Activated CD8-positive, alpha-beta T cell treated with anti-CD3 and anti-CD28 coated beads for 36 hours (primary cell): ENCODE data around the gene LGALSL. TPM values are rescaled to one million over a fixed set of nuclear protein-coding genes. Genes with fewer than 3 reads are reported as not detected.

Source experiments
- ATAC-seq: fragments of 200-7000 bp; cut with Tn5 transposase; one replicate; pipeline ENCODE4 v1.10.0; 2021; ENCODE audit warnings: mild to moderate bottlenecking, moderate library complexity
- CTCF ChIA-PET: fragments of 350-600 bp; sonication (Branson Sonifier 250); formaldehyde crosslinking; loops from one replicate; lab custom pipeline; 2021; ENCODE audit warnings: antibody characterized with exemption; lab: Charles Lee
- POLR2A ChIA-PET: fragments of 350-600 bp; sonication (Branson Sonifier 250); formaldehyde crosslinking; loops from one replicate; lab custom pipeline; 2021; ENCODE audit warnings: antibody characterized with exemption; lab: Charles Lee
- DNase-seq: peaks from one replicate; pipeline ENCODE4 v3.0.0-alpha.2; 2020
- H3K27ac Mint-ChIP-seq: one replicate; pipeline ENCODE4 v1.8.0; 2021; ENCODE audit warnings: mild to moderate bottlenecking, mixed read lengths
- H3K27me3 Mint-ChIP-seq: one replicate; pipeline ENCODE4 v1.8.0; 2021; ENCODE audit warnings: mixed read lengths
- H3K36me3 Mint-ChIP-seq: one replicate; pipeline ENCODE4 v1.8.0; 2021; ENCODE audit warnings: low read depth, mixed read lengths
- H3K4me1 Mint-ChIP-seq: one replicate; pipeline ENCODE4 v1.8.0; 2021; ENCODE audit warnings: low read depth, mixed read lengths
- H3K4me3 Mint-ChIP-seq: one replicate; pipeline ENCODE4 v1.8.0; 2021; ENCODE audit warnings: mild to moderate bottlenecking, moderate library complexity, mixed read lengths
- H3K9me3 Mint-ChIP-seq: one replicate; pipeline ENCODE4 v1.8.0; 2021; ENCODE audit warnings: mixed read lengths
- intact Hi-C: fragments of 100-400 bp; cut with micrococcal nuclease; formaldehyde crosslinking; loops from one replicate; pipeline ENCODE4 v1.10.0; 2022
- total RNA-seq, 2 experiments: library from RNA; stranded (reverse); gene quantifications; one replicate each; pipeline ENCODE4 v1.2.3, GENCODE V29; 2021
- TF ChIP-seq, protein P1 (sequence below): fragments of 200-600 bp; IDR thresholded peaks from one replicate; pipeline ENCODE4 v1.8.0; 2022; ENCODE audit warnings: antibody characterized with exemption, mild to moderate bottlenecking

The LGALSL gene
- total RNA-seq, 2 experiments from 2014 or later: 3.8 to 3.9 TPM

DNA sequence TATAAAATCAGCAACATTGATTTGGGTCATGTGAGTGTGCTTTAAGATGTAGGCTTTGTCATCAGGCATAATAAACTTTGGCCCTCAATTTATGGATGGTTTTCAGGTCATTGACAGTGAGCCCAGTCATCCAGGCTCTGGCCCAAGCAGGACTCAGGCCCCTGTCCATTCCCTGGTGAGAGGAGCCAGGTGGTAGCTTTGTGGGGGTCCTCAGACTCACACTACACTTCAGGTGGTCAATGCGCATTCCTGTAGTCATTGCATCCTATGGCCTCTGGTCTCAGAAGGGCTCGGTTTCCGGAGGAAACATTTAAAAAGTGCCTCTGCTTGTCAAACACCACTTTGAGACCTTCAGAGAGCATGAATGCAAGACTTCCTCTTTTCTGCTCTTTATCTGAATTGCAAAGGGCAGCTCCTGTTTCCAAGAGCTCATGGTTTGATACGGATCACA, 20.2 kb downstream of the LGALSL start:
- TF ChIP-seq, protein P1, sequence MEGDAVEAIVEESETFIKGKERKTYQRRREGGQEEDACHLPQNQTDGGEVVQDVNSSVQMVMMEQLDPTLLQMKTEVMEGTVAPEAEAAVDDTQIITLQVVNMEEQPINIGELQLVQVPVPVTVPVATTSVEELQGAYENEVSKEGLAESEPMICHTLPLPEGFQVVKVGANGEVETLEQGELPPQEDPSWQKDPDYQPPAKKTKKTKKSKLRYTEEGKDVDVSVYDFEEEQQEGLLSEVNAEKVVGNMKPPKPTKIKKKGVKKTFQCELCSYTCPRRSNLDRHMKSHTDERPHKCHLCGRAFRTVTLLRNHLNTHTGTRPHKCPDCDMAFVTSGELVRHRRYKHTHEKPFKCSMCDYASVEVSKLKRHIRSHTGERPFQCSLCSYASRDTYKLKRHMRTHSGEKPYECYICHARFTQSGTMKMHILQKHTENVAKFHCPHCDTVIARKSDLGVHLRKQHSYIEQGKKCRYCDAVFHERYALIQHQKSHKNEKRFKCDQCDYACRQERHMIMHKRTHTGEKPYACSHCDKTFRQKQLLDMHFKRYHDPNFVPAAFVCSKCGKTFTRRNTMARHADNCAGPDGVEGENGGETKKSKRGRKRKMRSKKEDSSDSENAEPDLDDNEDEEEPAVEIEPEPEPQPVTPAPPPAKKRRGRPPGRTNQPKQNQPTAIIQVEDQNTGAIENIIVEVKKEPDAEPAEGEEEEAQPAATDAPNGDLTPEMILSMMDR: no peak
- Mint-ChIP-seq H3K9me3 (no peaks in the 10 kb centered on the region), H3K4me1 (peaks cover 11% of the 10 kb centered on the region), H3K27me3 (no peaks in the 10 kb centered on the region), H3K36me3 (no peaks in the 10 kb centered on the region), H3K27ac (no peak overlapping the region), H3K4me3 (no peak overlapping the region)
- POLR2A ChIA-PET: no interaction called here
- CTCF ChIA-PET: interaction anchor here (1.0 to 4.4 kb wide), 3 partner anchors 14 to 144 kb away, joined by 3 to 15 read pairs (median 5); no protein-coding TSS in a partner anchor
- DNase-seq (no peak), ATAC-seq (no peak)
- intact Hi-C loops: no loop called here

DNA sequence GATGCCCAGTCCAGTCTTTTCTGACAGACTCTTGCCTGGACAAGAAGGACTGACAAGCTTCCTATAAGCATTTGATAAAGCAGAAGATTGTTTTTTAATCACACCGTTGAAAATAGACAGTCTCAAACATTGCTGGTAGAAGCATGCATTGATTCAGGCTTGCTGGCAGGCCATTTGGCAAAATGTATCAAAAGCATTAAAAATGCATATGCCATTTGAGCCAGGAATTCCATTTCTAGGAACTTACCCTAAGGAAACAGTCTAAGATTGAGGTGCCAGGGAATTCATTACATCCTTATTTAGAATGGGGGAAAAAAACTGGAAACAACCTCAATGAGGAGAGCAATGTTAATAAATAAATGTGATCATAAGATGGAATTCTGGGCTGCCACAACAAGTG, 20.7 kb downstream of the LGALSL start:
- Mint-ChIP-seq H3K36me3 (no peaks in the 10 kb centered on the region), H3K27ac (no peak overlapping the region), H3K27me3 (no peaks in the 10 kb centered on the region), H3K4me3 (no peak overlapping the region), H3K9me3 (no peaks in the 10 kb centered on the region), H3K4me1 (peaks cover 16% of the 10 kb centered on the region)
- POLR2A ChIA-PET: no interaction called here
- DNase-seq (no peak), ATAC-seq (no peak)
- TF ChIP-seq, protein P1: no peak
- CTCF ChIA-PET: interaction anchor here (1.0 to 4.4 kb wide), 3 partner anchors 13 to 144 kb away, joined by 3 to 15 read pairs (median 5); no protein-coding TSS in a partner anchor
- intact Hi-C loops: no loop called here

DNA sequence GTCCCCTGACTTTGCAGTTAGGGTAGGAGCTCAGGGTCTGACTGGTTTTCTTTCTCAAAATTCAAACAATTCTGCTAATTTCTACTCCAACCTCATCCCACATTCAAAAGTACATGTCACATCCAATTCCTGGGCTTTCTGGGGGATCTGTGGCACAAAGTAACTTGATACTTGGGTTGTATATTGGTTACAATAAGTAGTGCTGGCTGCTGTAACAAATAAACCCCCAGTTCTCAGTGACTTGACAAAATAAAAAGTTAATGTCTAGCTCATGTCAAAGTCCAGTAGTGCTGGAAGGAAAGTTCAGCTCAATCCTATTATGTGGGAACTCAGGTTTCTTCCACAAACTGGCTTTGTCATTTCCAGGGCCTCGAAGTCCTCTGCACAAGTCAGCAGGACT, 23.1 kb downstream of the LGALSL start:
- ChIA-PET CTCF (interaction anchor here (0.9 to 3.0 kb wide), 3 partner anchors 11 to 146 kb away, joined by 3 to 13 read pairs (median 4); partner anchors contain the start of gene AFTPH), POLR2A (interaction anchor here (0.6 kb wide), 1 partner anchor 94 kb away, joined by 4 read pairs; no protein-coding TSS in a partner anchor)
- ATAC-seq (no peak), DNase-seq (no peak)
- peaks cover 18% of the 10 kb centered on the region for H3K4me1 Mint-ChIP-seq
- TF ChIP-seq, protein P1: no peak
- no peak overlapping the region for H3K27ac Mint-ChIP-seq
- H3K36me3 Mint-ChIP-seq: no peaks in the 10 kb centered on the region
- H3K4me3 Mint-ChIP-seq: no peak overlapping the region
- no peaks in the 10 kb centered on the region for H3K9me3 Mint-ChIP-seq
- H3K27me3 Mint-ChIP-seq: no peaks in the 10 kb centered on the region
- intact Hi-C loops: no loop called here

DNA sequence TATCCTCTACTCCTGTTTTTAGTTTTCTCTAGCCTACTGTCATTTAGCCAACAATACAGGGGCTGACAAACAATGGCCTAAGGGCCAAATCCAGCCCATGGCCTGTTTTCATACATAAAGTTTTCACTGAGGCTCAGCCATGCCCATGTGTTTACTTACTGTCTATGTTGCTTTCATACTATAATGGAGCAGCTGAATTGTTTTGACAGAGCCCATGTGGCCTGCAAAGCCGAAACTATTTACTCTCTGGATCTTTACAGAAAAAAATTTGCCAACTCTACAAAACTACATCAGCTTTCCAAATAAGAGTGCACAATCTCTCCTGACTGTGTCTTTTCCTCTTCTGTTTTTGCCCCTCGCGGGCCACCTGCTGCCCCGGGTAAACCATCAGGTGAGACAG, 24.0 kb downstream of the LGALSL start:
- H3K4me3 Mint-ChIP-seq: no peak overlapping the region
- DNase-seq (no peak), ATAC-seq (no peak)
- H3K36me3 Mint-ChIP-seq: no peaks in the 10 kb centered on the region
- intact Hi-C loops: no loop called here
- H3K27ac Mint-ChIP-seq: no peak overlapping the region
- H3K9me3 Mint-ChIP-seq: no peaks in the 10 kb centered on the region
- ChIA-PET CTCF (interaction anchor here (3.0 kb wide), 1 partner anchor 10 kb away, joined by 13 read pairs; no protein-coding TSS in a partner anchor), POLR2A (no interaction called here)
- no peaks in the 10 kb centered on the region for H3K27me3 Mint-ChIP-seq
- H3K4me1 Mint-ChIP-seq: peaks cover 18% of the 10 kb centered on the region
- TF ChIP-seq, protein P1: no peak

DNA sequence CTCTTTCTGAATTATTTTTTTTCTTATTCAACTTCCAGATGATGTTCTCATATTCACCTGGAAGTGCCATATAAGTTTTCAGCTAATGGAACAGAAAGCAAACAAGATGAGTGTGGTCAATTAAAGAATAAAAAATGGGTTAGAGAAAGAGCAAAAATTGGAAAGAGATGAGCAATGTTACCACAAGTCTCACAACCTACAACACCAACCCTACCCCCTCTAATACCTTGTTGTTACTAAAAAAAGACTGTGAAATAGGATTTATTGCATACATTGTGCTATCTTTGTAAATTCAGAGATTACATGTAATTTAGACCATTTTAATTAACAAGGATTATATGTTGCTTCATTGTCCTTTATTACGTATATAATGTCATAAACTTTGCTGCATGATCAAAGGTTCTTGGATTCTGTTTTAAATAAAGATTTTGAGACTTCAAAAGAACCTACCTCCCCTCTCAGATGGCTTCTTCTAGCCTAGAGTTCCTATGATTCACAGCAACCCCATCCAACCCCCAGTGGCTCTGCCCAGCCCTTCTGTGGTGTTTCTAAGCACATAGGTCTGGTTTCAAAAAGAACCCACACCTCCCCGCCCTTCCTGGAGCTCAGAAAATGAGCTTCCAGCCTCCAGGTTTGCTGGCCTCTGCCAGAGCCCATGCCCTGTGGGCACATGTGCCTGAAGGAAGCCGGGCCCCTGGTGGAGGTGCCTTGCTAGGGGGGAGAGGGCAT, 24.7 kb downstream of the LGALSL start:
- peak overlapping the region; percentile 5 for H3K27ac Mint-ChIP-seq
- ATAC-seq (peak; percentile 91), DNase-seq (peak; percentile 68)
- H3K4me1 Mint-ChIP-seq: peaks cover 18% of the 10 kb centered on the region
- intact Hi-C loops: no loop called here
- ChIA-PET CTCF (interaction anchor here (1.6 to 13.8 kb wide), 4 partner anchors 8 to 149 kb away, joined by 7 to 324 read pairs (median 12); no protein-coding TSS in a partner anchor), POLR2A (interaction anchor here (0.7 kb wide), 1 partner anchor 69 kb away, joined by 3 read pairs; no protein-coding TSS in a partner anchor)
- TF ChIP-seq, protein P1: no peak
- H3K36me3 Mint-ChIP-seq: no peaks in the 10 kb centered on the region
- no peaks in the 10 kb centered on the region for H3K27me3 Mint-ChIP-seq
- no peaks in the 10 kb centered on the region for H3K9me3 Mint-ChIP-seq
- H3K4me3 Mint-ChIP-seq: no peak overlapping the region
